DMS114 treated with DMSO at 0.1 percent for 48 hours (cell line): Measurements from ENCODE around the gene ILF3.

Experiments
- DNase-seq: peaks from one replicate; lab custom pipeline; 2025; ENCODE audit not compliant: unreplicated experiment; lab: John Stamatoyannopoulos, UW

Gene ILF3

DNA sequence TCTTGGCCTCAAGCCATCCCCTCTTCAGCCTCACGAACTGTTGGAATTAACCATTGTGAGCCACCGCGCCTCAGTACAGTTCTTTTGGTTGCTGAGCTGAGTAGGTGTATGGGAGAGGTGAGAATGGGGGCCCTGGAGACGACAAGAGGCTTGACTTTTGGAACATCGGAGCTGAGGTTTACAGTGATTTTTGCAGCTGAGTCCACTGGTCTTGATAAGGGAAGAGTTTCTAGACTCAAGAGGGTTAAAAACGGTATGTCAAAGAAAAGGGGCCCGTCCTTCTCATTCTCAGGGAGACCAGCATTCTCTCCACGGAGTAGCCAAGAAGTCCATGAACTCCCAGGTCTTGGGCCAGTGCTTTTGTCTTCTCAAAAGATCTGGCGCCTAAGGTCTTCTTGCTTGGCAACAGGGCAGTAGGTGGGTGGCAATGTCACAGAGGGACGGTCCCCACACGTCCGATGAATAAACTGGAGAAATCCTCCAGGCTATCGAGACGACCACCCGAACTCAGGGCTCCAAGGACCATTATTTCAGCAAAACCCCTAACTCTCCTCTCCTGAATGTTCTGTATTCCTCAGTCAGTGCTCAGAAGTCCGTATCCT is 40.7 kb downstream of the ILF3 start:
- DNase-seq: no peak

DNA sequence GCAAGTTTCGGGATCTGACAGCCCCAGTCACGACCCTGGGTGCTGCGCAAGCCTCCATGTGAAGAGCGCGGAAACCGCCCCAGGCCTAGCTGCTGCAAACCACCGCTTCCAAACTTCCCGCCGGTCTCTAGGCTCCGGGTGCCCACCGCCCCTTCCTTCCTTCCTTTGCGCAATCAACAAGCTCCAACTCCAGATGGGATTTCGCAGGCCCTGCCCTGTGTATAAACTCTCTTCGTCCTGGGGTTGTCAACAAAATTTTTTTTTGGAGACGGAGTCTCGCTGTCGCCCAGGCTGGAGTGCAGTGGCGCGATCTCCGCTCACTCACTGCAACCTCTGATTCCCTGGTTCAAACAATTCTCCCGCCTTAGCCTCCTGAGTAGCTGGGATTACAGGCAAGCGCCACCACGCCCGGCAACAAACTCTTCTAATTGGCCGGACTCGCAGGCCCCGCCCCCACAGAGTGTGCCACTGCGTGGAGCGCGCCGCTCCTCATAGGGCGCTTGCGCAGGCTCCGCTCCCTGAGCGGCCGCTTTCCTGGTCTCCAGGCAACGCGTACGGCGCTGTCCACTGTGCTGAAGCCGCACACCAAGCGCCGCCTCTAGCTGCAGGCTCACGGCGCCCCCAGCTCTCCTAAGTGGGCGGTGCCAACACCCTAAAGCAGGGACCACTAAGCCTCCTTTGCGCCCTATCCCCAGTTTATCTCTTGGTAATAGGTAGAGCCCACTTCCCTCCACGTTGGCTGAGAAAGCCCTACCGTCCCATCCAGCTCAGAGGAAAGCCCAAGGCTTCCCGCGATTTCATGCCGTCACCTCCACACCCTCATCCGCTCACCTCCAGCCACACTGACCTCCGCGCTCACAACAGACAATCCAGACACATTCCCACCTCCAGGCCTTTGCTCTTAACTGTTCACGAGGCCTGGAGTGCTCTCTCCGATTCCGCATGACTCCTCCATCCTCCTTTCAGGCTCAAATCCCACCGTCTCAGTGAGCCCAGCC is 41.6 kb downstream of the ILF3 start:
- no peak for DNase-seq

DNA sequence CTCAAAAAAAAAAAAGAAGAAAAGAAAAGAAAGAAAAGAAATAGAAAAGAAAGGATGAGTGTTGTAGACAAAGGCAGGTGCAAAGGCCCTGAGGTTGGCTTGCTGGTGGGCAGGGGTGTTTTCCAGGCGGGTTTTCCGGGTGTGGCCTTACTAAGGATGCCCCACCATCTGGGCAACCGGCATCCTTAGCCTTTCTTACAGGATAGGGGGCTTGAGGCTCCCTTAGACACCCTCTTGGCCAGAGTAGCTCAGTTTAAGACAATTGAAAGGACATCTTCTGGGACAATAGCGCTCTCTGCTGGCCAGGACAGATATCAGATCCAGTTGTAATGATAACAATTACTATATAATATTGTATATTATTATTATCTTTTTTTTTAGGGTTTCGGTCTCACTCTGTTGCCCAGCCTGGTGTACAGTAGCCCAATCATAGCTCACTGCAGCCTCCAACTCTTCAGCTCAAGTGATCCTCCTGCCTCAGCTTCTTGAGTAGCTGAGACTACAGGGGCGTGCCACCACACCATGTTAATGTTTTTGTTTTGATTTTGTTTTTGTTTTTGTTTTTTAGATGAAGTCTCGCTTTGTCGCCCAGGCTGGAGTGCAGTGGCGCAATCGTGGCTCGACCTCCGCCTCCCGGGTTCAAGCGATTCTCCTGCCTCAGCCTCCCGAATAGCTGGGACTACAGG is 45.6 kb downstream of the ILF3 start:
- DNase-seq: peak; percentile 52

DNA sequence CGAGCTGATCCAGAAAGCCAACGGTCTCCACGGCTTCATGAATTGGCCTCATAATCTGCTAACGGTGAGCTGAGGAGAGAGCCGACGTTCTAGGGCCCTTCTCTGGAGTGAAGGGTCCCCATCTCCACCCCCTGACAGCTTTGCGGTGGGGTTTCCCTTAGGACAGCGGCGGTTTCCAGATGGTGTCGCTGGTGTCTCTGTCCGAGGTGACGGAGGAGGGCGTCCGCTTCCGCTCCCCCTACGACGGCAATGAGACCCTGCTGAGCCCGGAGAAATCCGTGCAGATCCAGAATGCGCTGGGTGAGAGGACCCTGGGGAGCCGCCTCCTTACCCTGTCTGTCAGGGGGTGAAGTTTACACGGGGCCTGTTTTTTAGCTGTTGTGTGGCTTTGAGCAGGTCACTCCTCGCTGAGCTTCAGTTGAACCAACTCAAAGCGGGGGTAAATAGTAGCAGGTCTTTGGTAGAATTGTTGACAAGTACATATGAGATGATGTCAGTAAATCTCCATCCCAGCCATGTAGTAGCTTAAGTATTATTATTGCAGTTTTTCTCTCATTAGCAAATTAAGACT is 47.9 kb downstream of the ILF3 start:
- no peak for DNase-seq

DNA sequence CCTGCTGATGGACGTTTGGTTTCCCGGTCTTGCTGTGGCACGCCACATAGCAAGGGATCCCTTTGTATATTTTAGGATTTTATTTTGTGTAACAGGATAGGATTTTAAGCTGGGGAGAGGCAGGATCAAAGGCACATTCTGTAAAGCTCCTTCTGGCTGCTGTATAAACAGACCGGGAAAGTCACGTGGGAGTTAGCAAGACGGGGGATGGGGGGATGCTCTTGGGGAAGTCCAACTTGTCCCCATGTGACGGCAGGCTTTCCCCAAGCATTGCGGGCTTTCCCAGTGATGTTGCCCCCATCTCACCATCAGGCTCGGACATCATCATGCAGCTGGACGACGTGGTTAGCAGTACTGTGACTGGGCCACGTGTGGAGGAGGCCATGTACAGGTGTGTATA is 52.8 kb downstream of the ILF3 start:
- DNase-seq: no peak

DNA sequence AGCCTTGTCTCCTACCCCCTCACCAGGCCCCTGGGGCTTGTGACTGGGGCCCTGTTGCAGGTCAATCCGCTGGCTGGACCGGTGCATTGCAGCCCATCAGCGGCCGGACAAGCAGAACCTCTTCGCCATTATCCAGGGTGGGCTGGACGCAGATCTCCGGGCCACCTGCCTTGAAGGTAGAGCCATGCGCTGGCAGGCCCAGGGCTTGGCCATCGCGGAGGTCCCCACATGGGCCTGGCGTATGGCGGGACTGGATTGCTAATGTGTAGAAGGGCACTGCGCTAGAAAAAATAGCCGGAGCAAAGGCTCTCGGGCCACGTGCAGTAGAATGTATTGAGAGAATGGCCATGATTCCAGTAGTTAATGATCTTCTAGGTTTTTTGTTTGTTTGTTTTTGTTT is 53.3 kb downstream of the ILF3 start:
- no peak for DNase-seq

DNA sequence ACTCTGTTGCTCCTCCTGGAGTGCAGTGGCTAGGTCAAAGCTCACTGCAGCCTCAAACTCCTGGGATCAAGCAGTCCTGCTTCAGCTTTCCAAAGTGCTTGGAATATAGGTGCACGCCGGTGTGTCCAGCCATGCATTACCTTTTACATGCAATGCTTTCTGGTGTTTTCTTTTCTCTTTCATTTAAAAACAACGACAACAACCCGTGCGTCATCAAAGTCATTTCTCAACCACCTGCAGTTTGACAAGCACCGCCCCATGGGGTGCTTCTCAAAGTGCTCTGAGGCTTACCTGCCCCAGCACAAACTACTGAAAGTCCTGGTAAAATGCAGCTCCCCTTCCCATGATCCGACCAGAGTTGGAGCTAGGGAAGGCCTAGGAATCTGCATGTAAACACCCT is 54.1 kb downstream of the ILF3 start:
- no peak for DNase-seq

DNA sequence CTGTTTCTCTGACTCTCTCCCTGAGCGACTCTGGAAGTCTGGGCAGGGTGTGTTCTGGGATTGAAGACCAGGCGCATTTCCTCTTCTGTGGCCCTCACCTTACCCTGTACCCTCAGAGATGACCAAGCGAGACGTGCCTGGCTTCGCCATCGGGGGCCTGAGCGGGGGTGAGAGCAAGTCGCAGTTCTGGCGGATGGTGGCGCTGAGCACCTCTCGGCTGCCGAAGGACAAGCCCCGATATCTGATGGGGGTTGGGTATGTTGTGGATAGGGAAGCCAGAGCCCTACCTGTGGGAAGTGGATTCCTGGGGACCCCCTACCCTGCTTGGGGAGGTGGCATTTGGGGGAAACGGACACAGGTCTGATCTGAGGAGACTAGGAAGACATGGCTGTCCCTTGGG is 57.9 kb downstream of the ILF3 start:
- DNase-seq: no peak

DNA sequence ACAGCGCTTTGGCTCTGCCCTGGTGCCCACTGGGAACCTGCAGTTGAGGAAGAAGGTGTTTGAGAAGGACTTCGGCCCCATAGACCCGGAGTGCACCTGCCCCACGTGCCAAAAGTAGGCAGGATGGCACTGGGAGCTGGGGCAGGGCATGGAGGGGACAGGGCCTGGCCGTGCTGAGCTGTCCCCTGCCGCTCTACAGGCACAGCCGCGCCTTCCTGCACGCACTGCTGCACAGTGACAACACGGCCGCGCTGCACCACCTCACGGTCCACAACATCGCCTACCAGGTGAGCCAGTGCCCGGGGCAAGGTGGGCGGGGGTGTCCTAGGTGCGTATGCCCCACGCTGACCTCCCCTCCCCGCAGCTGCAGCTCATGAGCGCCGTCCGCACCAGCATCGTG is 58.6 kb downstream of the ILF3 start:
- no peak for DNase-seq

DNA sequence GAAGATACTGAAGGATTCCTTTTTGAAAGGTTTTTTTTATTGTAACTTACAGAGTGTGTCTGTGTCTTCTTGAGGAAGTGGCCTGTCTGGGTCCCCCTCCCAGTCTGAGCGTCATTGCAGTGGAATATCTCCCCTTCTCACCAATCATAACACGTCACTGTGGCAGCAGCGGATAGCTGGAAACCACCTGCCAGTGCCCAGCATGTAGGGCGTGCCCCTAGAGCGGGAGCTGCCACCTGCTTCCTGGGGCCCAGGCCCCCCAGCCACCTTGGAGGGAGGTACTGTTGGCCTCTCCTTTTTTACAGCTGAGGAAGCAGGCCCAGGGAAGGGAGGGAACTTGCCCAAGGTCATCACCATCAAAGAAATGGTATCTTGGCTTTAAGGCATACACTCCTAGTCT is 59.2 kb downstream of the ILF3 start:
- DNase-seq: no peak

DNA sequence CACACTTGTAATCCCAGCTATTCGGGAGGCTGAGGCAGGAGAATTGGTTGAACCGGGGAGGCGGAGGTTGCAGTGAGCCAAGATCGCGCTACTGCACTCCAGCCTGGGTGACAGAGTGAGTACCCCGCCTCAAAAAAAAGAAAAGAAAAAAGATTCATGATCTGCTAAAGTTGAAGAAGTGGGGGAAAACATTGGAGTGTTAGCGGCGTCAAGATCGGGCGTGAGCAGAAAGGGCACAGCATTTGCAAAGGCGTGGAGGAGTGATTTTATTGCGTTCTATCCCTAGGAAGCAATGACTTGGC is 62.9 kb downstream of the ILF3 start:
- no peak for DNase-seq

DNA sequence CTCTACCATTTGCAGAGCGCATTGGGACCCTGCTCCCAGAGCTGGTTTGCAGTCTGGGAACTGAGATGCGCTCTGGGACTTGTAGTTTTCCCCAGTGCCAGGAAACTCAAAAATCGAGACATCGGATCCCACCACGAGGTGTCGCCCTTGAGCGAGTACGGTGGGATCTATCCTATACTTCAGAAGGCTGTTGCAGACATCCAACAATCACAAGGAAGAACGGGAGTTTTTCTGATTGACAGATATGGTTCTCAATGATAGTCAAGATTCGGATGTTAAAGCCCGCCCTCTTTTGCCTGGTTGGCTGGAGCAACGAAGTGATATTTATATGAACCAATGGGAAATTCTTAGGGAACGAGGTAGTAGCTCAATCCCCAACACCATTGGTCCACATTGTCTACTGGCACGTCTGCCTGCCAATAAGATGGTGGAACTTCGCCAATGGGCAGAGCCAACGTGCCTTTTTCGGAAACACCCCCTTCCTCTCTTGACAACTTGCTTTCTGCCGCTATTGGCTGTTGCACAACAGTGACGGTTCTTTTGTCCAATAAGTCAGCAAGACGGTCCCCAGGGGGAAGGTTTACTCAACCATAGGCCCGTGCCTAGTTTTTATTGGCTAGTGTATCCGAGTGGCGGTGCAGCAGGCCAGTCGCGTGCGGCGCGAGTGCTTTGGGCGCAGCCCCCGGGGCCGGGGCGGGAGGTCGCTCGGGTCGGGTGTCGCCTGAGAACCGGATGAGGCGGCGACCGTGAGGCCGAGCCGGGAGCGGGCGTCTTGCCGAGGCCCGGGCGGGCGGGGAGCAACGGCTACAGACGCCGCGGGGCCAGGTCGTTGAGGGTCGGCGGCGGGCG is 63.4 kb downstream of the ILF3 start, which contains the start of gene DNM2:
DNM2 (plus strand) TSS at position 724 of the 849 bp plus-strand sequence. CDS start 164 bp downstream, outside the sequence.
- DNase-seq: peak; percentile 98

DNA sequence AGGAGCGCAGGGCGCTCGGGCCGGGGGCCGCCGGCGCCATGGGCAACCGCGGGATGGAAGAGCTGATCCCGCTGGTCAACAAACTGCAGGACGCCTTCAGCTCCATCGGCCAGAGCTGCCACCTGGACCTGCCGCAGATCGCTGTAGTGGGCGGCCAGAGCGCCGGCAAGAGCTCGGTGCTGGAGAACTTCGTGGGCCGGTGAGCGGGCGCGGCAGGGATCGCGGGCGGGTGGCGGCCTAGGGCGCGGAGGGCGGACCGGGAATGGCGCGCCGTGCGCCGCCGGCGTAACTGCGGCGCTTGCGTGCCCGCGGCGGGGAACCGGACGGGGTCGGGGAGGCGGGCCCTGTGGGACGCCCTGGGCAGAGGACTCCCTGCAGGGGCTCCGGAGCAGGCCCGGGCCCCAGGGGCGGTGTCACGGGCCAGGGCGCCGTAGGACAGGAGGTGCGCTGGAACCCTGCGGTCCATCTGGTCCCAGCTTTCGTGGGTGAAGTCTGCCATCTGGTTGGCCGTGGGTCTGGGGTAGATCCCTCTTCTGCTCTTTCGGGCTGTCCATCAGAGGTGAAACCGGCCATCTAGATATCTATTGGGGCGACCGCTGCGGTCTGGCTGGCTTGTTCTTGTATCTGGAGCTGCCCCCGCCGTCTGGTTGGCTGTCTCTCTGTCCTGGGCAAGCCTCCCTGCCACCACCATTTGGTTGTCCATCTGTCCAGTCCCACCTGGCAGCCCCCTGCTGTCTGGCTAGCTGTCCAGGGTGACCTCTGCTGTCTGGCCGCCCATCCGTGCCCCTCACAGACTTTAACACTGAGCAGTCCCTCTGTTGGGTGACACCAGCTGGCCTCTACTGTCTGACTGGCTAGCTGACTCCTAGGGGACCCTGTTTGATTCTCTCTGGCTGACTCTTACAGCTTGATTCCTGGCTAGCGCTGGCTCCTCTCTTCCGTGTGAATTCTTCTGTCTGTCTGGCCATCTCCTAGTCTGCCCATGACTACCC is 64.4 kb downstream of the ILF3 start:
- DNase-seq: no peak

DNA sequence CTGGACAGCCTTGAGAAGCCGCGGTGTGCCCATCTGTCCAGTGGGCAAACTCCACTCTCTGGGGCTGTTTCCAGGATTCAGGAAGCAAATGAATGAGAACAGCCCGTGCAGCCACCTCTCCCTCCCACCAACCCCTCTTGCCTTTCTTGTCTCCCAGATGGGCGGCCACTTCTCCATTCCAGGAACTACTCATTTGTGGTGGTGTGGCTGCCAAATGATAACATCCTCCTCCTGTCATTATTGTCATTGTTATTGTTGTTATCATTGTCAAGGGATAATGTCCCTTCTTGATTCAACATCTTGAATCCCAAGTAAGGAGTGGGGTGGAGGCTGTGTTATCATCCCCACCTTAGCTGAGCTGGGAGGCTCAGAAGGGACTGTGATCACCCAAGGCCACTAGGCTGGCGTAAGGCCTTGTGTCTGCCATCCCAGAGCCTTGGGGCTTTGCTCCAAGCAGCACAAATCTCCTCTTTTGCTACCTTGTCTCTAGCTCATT is 65.4 kb downstream of the ILF3 start:
- no peak for DNase-seq

DNA sequence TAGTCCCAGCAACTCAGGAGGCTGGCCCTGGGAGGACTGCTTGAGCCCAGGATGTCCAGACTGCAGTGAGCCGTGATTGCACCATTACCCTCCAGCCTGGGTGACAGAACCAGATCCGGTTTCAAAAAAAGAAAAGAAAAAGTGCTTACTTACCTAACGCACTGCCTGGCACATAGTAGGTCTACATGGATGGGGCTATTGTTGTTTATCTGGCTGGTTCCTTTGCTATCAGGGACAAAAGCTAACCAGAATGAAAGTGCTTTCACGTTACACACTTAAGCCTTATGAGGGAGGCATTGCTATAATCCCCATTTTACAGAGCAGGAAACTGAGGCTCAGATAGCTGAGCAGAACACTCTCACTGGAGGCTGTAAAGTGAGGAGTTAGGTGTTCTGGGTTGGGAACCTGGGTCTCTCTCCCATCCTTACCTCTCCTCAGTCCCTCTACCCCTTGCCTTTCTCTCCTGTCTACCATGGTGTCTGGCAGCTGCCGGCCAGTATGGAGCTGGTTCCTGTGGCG is 66.5 kb downstream of the ILF3 start:
- DNase-seq: no peak

DNA sequence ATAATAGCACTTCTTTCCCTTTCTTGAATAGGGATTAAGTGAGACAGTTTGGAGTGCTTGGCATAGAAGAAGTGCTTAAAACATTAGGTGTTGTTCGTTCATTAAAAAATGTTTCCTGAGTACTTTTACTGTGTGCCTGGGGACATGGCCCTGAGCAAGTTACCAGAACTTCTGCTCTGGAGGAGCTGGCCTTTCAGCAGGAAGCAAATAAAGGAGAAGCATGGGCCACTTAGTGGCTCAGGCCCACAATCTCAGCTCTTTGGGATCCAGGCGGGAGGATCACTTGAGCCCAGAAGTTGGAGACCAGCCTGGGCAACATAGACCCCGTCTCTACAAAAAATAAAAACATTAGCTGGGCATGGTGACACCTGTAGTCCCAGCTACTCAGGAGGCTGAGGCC is 69.4 kb downstream of the ILF3 start:
- no peak for DNase-seq

DNA sequence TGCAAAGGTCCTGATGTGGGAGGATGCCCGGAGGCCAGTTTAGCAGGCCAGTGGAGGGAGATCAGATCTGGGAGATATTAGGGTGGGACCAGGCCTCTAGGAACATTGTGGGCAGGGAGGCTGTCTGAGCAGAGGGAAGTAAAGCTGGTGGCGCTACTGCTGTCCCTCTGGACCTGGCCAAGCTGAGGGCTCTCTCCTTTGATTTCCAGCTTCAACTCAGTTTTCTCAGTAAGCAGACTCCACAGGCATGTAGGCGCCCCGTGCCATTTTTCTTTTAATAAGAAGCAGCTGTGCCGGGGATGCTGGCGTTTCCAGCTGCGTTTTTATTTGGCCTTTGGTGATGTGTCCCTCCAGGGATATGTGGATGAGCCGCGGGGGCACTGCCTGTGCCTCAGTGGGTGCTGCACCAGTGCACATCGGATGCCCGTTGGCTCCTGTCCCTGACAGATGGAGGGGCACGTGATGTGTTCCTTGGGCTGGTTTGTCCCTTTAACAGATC is 70.5 kb downstream of the ILF3 start:
- no peak for DNase-seq

DNA sequence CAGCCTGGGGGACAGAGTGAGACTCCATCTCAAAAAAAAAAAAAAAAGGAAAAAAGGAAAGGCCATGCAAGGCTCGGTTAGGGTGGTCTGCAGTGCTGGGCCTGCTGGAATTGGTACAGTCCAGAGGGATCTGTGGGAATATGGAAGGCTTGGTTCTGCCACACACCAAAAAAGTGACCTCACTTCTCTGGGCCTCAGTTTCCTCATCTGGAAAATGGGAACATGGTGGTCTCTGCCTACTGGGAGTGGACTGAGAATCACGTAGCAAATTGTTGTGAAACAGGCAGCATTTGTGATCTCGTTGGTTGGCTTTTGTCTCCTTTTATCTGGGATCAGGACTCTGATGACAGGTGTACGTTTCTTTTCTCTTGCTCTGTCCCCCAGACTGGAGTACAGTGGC is 71.3 kb downstream of the ILF3 start:
- no peak for DNase-seq

DNA sequence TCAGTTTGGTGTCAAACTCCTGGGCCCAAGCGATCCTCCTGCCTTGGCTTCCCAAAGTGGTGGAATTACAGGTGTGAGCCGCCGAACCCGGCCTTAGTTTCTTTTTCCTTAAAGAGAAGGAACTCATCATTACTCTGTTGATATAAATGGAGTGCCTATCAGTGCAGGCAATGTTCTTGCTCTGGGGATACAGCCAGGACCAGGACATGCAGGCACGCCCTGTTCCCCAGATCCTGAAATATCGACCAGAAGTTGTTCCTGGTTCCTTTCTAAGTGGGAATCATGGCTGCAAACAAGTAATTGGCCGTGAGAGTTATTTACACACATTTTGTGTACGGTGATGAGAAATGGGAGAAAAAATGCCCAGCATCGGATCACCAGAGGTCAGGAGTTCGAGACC is 72.1 kb downstream of the ILF3 start:
- no peak for DNase-seq
